AG08396 (cell line): Measurements from ENCODE around the gene KIRREL3.
A peak's percentile ranks its signal among the peaks of the same experiment; 100 is the strongest.
"Not testable (repeated sequence)": the region's sequence is repeated elsewhere in the genome, so short reads cannot be mapped to it uniquely, and the experiment has no call there.

Source experiments
- DNase-seq: peaks from one replicate; pipeline ENCODE4 v3.0.0; 2012; ENCODE audit warnings: low spot score, mixed read lengths

The KIRREL3 gene

GRCh38 chr11:126952533-126952932, 48.0 kb downstream of the KIRREL3 start:
- DNase-seq: not testable (repeated sequence)

DNA sequence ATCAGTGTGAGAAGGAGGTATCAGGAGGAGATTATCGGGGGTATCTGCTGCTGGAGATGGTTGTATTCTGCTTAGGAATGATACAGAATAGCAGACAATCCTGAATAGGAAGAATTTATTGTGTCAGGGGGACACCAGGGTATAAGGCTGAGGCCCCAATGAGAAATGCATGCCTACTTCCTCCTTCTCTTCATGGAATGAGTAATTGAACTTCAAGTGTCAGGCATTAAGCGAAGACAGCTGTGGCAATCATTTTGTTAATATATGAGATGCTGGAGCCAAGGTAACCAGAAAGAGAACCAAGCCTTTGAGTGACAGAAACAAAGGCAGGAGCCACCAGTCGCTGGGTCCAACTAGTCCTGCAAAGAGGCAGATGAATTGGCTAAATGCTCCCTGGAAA, 49.1 kb downstream of the KIRREL3 start:
- DNase-seq: no peak

DNA sequence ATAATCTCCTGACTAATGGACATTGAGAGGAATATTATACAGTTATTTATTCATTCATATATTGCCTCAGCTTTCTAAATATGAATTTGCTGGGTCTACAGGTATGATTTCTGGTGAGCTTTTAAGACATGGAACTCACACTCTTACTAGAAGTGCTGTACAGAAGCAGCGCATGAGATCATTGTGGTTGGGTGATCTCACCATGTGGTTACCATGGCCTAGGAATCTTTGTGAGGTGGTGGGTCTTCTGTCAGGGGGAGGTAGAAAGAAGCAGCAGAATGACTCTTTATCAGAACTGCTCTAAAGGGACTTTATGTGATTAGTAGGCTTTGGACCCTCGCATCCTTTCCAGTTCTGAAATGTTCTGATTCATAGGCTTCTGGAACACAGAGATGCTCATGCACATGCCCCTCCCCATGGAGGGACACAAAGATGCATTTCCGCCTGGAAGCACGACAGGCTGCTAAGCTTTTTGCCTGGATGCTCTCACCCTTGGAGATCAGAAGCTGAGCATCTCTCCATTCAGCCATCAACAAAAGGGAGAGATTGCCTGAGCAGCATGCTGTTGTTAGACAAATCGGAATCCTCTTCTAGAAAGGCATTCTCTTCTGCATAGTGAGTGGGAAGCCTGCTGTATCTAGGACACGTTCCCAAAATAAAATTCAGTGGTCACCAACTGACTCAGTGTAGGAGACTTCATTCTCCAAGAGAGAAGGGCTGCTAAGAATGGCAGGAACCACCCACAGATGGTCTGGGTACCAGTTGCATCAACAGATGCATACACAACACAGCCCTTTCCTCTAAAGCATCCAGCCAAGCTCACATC, 51.3 kb downstream of the KIRREL3 start:
- DNase-seq: peak; percentile 45

- DNase-seq: no peak
Observed at GRCh38 chr11:126948563-126948962, 52.0 kb downstream of the KIRREL3 start.

- DNase-seq: no peak
Observed at GRCh38 chr11:126945319-126945718, 55.3 kb downstream of the KIRREL3 start.

DNA sequence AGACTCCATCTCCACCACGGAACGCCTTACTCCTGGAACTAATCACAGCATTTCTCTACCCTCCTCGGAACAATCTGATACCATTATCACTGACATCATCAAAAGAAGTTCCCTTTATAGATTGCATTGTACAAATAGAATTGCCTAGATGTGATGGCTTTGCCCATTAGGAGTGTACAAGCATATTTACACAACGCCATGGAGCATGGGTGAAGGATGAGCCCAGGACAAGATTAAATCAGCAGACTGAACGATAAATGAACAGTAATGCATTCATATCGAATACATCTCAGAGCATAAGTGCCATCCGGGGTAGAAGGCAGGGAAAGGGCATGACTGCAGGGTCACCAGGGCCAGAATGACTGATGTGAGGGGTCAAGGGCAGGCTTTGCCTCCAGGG, 57.3 kb downstream of the KIRREL3 start:
- no peak for DNase-seq

GRCh38 chr11:126942146-126942545, 58.4 kb downstream of the KIRREL3 start:
- DNase-seq: no peak

DNA sequence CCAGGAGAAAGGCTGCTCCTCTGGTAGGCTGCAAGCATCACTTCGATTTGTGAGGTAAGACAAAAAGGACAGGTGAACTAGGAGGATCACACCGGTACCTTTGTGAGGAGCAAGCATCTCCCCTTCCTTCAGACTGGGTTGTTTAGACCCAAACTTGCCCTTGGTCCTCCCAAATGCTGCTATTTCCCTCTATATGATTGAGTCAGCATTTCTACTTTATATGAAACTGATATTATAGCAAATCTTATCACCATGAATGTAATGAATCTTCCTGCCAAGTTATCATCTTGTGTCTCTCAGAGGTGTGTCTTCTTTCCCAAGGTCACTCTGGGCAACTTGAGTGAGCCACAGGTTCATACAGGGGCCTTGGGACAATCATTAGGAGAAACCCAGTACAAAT, 61.0 kb downstream of the KIRREL3 start:
- no peak for DNase-seq

DNA sequence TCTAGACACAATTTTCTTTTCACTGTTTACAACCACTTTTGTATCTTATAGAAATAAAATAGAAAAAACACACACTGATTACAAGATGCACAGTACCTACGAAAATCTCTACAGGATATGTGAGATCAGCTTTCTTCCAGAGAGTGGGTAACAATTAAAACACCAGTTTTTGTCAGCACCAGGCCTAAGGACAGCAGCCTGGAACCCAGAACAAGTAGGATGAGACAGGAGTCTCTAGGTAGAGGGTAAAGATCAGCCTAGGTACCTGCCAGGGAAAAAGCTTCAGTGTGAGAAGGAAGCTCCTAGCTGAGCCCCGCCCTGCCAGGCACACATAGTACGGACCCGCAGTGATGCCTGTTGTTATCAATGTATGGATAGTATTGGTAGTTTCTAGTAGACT, 61.9 kb downstream of the KIRREL3 start:
- DNase-seq: no peak

GRCh38 chr11:126930091-126930841, 70.3 kb downstream of the KIRREL3 start:
- DNase-seq: no peak

DNA sequence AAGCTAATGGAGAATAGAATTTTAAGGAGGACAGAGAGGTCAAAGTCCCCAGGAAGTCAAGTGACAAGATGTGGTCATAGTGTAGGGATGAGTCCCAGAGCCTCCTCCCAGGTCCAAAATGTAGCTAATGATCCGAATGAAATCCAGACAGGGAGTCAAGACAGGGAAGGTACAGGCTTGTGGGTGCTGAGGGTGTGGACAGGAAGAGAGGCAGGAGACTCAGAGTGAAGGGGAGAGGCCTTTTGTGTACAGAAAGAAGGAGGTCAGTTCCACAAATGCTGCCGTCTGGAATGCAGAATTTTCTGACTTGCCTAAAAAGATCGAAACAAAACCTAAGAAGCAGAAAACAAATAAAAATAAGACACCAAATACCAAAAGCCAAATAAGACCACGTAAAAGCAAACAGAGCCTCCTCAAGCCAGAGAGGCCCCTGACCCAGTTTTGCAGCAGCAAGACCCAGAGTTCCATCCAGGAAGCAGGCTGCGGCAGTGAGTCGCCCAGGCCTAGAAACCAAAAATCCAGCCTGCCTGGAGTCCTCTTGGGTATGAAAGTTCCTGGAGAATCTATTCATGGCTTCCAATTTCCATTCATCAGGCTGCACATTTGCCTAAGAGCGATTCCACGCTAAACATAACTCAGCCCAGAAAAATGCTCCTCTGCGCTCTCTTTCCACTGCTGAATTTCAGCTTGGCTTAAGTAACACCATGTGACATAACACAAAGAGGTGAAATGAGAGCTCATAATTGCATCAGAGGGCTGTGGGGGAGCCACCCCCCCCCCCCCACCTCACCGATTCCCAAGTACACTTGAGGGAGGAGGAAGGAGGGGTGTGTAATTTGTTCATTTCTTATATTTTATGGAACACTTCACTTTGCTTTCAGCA, 71.2 kb downstream of the KIRREL3 start:
- DNase-seq: no peak

DNA sequence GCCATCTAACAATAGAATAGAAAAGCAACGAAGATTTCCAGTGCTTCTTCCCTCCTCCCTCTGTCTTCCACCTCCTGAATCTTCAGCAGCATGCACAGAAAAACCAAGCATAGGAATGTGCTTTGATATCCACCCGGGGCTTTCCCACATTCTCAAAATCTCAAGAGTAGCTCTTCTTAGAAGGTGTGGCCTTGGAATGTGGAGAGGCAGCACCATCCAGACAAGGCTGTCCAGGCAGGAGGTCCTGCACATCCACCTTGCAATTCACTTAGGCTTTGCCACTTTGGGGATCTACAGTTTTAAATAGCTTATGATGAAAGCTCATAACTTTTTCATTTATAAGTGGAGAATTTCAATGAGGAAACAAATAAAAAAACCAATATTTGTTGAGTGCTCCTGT, 72.9 kb downstream of the KIRREL3 start:
- no peak for DNase-seq

- no peak for DNase-seq
Observed at GRCh38 chr11:126926376-126926791, 74.2 kb downstream of the KIRREL3 start.

GRCh38 chr11:126925321-126926093, 75.1 kb downstream of the KIRREL3 start:
- DNase-seq: no peak

DNA sequence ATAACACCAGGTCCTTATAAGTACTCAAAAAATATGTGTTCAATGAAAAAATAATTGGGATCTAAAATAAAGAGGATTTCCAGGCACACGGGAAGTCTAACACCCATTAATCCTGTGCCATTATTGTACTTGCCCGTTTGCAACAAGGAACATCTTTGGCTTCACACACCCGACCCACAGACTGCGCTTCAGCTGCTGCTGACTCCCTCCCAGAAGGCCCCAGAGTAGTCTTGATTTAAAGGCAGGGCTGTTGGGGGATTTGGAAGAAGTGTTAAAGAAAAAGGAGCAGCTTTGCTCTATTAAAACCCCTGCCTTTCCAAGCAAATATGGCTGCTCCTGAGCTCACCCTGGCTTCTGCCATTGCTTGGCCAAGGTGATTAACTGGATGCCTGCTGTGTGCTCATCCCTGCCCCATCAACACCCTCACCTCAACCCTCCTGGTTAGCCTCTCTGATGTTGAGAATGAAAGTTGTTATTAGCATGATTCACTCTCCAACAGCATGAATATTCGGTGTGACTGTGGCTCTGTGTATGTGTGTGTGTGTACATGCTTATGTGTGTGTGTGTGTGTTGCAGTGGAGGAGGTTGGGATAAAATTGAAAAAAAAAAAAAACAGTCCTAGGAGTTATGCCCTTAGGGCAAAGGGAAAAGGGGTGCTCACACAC, 76.1 kb downstream of the KIRREL3 start:
- no peak for DNase-seq

GRCh38 chr11:126920833-126921232, 79.7 kb downstream of the KIRREL3 start:
- no peak for DNase-seq

GRCh38 chr11:126919147-126919823, 81.3 kb downstream of the KIRREL3 start:
- no peak for DNase-seq

- DNase-seq: no peak
Observed at GRCh38 chr11:126918556-126918955, 82.0 kb downstream of the KIRREL3 start.

DNA sequence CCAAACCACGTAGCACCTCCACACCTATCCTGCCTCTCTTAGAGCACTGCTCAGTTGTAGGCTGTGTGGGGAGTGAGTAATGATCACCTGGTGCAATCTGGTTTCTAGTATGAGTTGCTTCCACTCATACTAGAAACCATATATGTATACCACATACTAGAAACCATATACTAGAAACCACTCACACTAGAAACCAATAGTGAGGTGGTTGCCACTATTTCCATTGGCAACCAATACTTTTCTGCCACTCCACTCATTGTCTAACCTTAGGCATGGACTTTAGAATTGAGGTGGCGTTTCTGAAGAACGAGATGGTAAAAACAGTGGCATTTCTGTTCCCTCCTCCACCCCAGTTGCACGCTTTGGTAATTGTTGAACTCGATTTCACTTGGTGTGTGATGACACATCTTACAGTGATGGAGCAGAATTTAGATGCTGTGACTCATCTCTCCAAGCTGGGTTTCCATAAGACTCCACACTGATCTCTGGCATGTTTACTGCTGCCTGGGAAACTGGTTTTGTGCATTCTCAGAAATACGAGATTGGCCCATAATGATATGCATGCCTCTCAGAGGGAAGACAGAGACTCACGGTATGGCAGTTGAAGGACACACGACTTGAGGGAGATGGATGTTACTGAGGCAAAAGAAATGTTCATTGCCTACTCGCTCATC, 82.9 kb downstream of the KIRREL3 start:
- DNase-seq: peak; percentile 84

- no peak for DNase-seq
Observed at GRCh38 chr11:126915430-126915829, 85.1 kb downstream of the KIRREL3 start.
